ENCODE data around the gene CPB1.

Gene CPB1

GRCh38 chr3:148839805-148840204, 12.2 kb downstream of the CPB1 start:
- DNase-seq, result no peak

- DNase-seq, result no peak
Observed at GRCh38 chr3:148840451-148840850, 12.8 kb downstream of the CPB1 start.

GRCh38 chr3:148845756-148846395, 18.3 kb downstream of the CPB1 start:
- DNase-seq, result no peak

GRCh38 chr3:148847351-148847750, 19.7 kb downstream of the CPB1 start:
- no peak for DNase-seq

GRCh38 chr3:148848410-148848809, 20.8 kb downstream of the CPB1 start:
- DNase-seq, result no peak

- no peak for DNase-seq
Observed at GRCh38 chr3:148852271-148852992, 24.8 kb downstream of the CPB1 start.

- no peak for DNase-seq
Observed at GRCh38 chr3:148853076-148853475, 25.5 kb downstream of the CPB1 start.

GRCh38 chr3:148854061-148854460, 26.4 kb downstream of the CPB1 start:
- DNase-seq, result no peak

GRCh38 chr3:148856384-148856783, 28.8 kb downstream of the CPB1 start:
- DNase-seq, result no peak

GRCh38 chr3:148857316-148857715, 29.7 kb downstream of the CPB1 start:
- no peak for DNase-seq

GRCh38 chr3:148861277-148861869, 33.8 kb downstream of the CPB1 start:
- DNase-seq, result no peak

GRCh38 chr3:148863297-148863696, 35.7 kb downstream of the CPB1 start:
- DNase-seq, result no peak

GRCh38 chr3:148863814-148864213, 36.2 kb downstream of the CPB1 start:
- DNase-seq, result no peak

- DNase-seq, result no peak
Observed at GRCh38 chr3:148865049-148865448, 37.4 kb downstream of the CPB1 start, which contains the start of gene CPA3. CPA3 (plus strand) TSS chr3:148865296; CDS start chr3:148865308, 12 bp downstream.

GRCh38 chr3:148866261-148866660, 38.6 kb downstream of the CPB1 start:
- no peak for DNase-seq

GRCh38 chr3:148873270-148873927, 45.8 kb downstream of the CPB1 start:
- no peak for DNase-seq

GRCh38 chr3:148873977-148874376, 46.4 kb downstream of the CPB1 start:
- DNase-seq, result no peak

GRCh38 chr3:148878095-148878494, 50.5 kb downstream of the CPB1 start:
- DNase-seq, result no peak

- no peak for DNase-seq
Observed at GRCh38 chr3:148879256-148879655, 51.6 kb downstream of the CPB1 start.

- DNase-seq, result no peak
Observed at GRCh38 chr3:148880681-148881080, 53.1 kb downstream of the CPB1 start.

GRCh38 chr3:148881286-148881685, 53.7 kb downstream of the CPB1 start:
- no peak for DNase-seq

GRCh38 chr3:148882288-148882687, 54.7 kb downstream of the CPB1 start:
- DNase-seq, result no peak

GRCh38 chr3:148883163-148883562, 55.6 kb downstream of the CPB1 start:
- DNase-seq, result no peak

GRCh38 chr3:148884261-148884660, 56.6 kb downstream of the CPB1 start:
- DNase-seq, result no peak

Measured in CD4-positive, alpha-beta T cell treated with Interleukin-15 for 1 hour (primary cell).